ENCODE results near the gene LMO4. TPM values are rescaled to one million over a fixed set of nuclear protein-coding genes. Genes with fewer than 3 reads are reported as not detected.

The LMO4 gene
- total RNA-seq, 1 donor from 2014 or later = 33.9 TPM

DNA sequence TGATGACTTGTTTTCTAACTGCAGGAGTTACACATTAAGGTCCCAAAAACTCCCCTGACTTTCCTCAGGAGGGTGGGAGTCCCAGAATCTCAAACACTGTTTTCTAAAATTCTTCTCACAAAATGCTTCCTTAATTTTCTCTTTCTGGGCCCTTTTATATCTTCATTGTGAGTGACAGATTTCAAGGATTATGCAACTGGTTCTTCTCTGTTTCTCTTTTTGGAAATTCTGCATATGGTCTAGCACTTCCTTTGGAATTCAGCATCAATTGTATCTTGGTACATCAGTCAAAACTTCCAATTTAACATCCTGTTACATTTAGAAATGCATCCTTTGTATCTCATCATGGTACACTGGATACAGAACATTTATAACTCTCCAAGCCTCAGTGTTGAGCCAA, 59.7 kb downstream of the LMO4 start:
- Histone ChIP-seq H3K4me1 (ENCODE audit: control insufficient read depth in 3 of 3, insufficient read depth in 3 of 3, low read length in 3 of 3) (no peaks in the 10 kb centered on the region), H3K27ac (ENCODE audit: low read depth, low read length) (no peak overlapping the region), H3K27me3 (ENCODE audit: control insufficient read depth in 3 of 3, insufficient read depth in 3 of 3, low read length in 3 of 3) (no peaks in the 10 kb centered on the region), H3K36me3 (ENCODE audit: control insufficient read depth in 3 of 3, insufficient read depth in 3 of 3, low read length in 3 of 3) (no peaks in the 10 kb centered on the region), H3K4me3 (ENCODE audit: low read length in 3 of 3) (no peak overlapping the region), H3K9ac (ENCODE audit: low read depth in 1 of 3, low read length in 3 of 3) (no peak overlapping the region), H3K9me3 (ENCODE audit: control insufficient read depth in 3 of 3, low read length in 3 of 3) (no peaks in the 10 kb centered on the region)

DNA sequence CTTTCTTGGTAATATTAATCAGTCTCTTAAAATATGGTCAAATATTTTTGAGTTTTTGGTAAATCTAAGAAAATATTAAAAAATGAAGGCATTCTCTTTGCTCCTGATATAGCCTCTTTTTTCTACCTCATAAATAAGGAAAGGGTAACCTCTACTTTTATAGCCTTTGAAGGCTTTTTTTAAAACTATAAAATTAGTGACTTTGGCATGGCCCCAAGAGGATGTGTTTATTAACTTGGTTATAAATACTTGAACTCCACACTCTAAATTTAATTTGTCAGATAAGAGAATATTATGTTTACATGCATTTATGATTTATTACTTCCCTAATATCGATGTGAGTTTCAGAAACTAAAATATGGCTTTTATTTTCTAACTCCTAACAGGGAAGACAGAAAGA, 60.3 kb downstream of the LMO4 start:
- H3K36me3 ChIP-seq (ENCODE audit: control insufficient read depth in 3 of 3, insufficient read depth in 3 of 3, low read length in 3 of 3) = no peaks in the 10 kb centered on the region
- no peak overlapping the region for H3K9ac ChIP-seq (ENCODE audit: low read depth in 1 of 3, low read length in 3 of 3)
- H3K9me3 ChIP-seq (ENCODE audit: control insufficient read depth in 3 of 3, low read length in 3 of 3) = no peaks in the 10 kb centered on the region
- H3K27me3 ChIP-seq (ENCODE audit: control insufficient read depth in 3 of 3, insufficient read depth in 3 of 3, low read length in 3 of 3) = no peaks in the 10 kb centered on the region
- H3K4me3 ChIP-seq (ENCODE audit: low read length in 3 of 3) = no peak overlapping the region
- H3K27ac ChIP-seq (ENCODE audit: low read depth, low read length) = no peak overlapping the region
- no peaks in the 10 kb centered on the region for H3K4me1 ChIP-seq (ENCODE audit: control insufficient read depth in 3 of 3, insufficient read depth in 3 of 3, low read length in 3 of 3)

DNA sequence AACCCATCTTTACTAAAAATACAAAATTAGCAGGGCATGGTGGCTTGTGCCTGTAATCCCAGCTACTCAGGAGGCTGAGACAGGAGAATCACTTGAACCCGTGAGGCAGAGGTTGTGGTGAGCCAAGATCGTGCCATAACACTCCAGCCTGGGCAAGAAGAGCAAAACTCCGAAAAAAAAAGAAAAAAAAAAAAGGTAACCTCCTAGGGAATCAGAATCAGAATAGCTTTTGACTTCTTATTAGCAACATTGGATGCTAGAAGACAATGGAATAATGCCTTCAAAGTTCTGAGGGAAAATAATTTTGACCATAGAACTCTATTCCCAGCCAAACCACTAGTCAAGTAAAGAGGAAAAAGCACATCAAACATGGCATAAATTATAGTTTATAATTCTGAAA, 60.9 kb downstream of the LMO4 start:
- no peaks in the 10 kb centered on the region for H3K27me3 ChIP-seq (ENCODE audit: control insufficient read depth in 3 of 3, insufficient read depth in 3 of 3, low read length in 3 of 3)
- H3K36me3 ChIP-seq (ENCODE audit: control insufficient read depth in 3 of 3, insufficient read depth in 3 of 3, low read length in 3 of 3) = no peaks in the 10 kb centered on the region
- H3K9ac ChIP-seq (ENCODE audit: low read depth in 1 of 3, low read length in 3 of 3) = no peak overlapping the region

DNA sequence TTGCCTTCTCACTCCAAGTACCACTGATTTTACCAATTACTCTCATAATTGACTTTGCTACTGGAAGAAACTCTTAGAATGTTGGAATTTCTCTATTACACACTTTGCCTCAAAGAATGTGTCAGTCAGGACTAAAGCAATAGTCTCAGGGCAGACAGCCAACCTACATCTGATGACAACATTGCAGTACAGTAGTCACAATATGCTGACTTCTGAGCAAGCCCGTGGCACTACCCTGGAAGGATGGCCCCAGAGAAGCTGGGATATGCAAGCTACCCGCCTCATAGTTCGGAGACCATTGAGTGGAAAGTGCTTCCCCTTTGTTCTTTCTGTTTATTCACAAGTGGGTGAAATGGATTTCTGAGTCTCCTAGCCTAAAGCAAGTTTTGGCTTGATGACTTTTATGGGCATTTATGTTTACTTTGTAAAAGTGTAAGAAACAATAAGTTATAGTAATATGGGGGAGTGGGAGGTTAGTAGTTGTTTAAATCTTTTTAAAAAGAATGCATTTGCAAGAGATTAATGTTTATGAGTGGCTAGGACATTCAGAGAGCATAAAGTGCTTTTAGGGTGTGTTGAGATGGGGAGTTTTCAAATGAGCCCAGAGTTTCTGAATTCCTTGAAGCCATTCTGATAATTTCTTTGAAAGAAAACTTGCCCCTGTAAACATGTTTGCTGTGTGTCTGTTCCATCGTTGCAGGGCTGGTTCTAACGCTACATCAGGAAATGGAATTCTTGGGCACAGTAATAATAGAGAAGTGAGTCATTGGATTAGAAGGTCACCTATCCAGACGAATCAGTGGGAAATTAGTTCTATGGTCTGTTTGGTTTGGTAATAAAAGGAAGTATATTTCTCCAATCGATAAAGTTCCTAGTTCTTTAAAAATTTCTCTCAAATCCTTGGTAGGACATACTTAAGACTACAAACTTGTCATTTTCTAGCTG, 63.8 kb downstream of the LMO4 start:
- H3K36me3 ChIP-seq (ENCODE audit: control insufficient read depth in 3 of 3, insufficient read depth in 3 of 3, low read length in 3 of 3) = no peaks in the 10 kb centered on the region
- H3K4me1 ChIP-seq (ENCODE audit: control insufficient read depth in 3 of 3, insufficient read depth in 3 of 3, low read length in 3 of 3) = no peaks in the 10 kb centered on the region
- no peak overlapping the region for H3K27ac ChIP-seq (ENCODE audit: low read depth, low read length)
- H3K9ac ChIP-seq (ENCODE audit: low read depth in 1 of 3, low read length in 3 of 3) = no peak overlapping the region
- H3K27me3 ChIP-seq (ENCODE audit: control insufficient read depth in 3 of 3, insufficient read depth in 3 of 3, low read length in 3 of 3) = no peaks in the 10 kb centered on the region
- H3K4me3 ChIP-seq (ENCODE audit: low read length in 3 of 3) = no peak overlapping the region
- no peaks in the 10 kb centered on the region for H3K9me3 ChIP-seq (ENCODE audit: control insufficient read depth in 3 of 3, low read length in 3 of 3)

More for the DNA sequence above, 60.9 kb downstream of the LMO4 start:
- Histone ChIP-seq H3K4me3 (ENCODE audit: low read length in 3 of 3) (no peak overlapping the region), H3K27ac (ENCODE audit: low read depth, low read length) (no peak overlapping the region), H3K4me1 (ENCODE audit: control insufficient read depth in 3 of 3, insufficient read depth in 3 of 3, low read length in 3 of 3) (no peaks in the 10 kb centered on the region), H3K9me3 (ENCODE audit: control insufficient read depth in 3 of 3, low read length in 3 of 3) (no peaks in the 10 kb centered on the region)

DNA sequence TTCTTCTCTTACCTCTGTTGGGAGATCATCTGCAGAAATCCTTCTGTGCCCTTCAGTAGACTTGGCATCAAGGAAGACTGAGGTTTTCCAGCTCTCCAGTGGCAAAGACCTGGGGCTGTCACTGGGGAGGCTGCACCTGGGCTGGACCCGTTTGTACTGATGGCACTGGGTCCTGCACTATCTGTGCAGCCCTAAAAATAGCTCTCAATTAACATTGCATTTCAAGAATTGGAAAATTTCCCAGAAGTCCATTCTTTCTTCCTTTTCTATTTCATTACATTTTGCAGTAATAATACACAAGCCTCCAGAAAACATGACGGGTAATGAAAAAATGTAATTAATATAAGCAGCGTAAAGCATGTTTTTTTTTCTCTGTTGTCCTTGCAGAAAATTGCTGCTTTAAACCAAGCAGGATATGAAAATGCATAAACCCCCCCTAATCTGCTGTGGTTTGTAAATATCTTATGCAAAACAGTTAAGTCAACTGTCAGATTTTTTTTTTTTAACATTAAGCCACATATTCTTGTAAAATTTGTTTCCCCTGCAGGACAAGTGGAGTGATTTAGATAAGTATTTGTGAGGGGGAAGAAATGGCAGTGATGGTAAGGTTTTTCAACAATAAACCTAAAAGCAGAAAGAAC, 64.9 kb downstream of the LMO4 start:
- Histone ChIP-seq H3K36me3 (ENCODE audit: control insufficient read depth in 3 of 3, insufficient read depth in 3 of 3, low read length in 3 of 3) (no peaks in the 10 kb centered on the region), H3K27me3 (ENCODE audit: control insufficient read depth in 3 of 3, insufficient read depth in 3 of 3, low read length in 3 of 3) (no peaks in the 10 kb centered on the region), H3K9ac (ENCODE audit: low read depth in 1 of 3, low read length in 3 of 3) (no peak overlapping the region), H3K4me3 (ENCODE audit: low read length in 3 of 3) (no peak overlapping the region), H3K4me1 (ENCODE audit: control insufficient read depth in 3 of 3, insufficient read depth in 3 of 3, low read length in 3 of 3) (no peaks in the 10 kb centered on the region), H3K27ac (ENCODE audit: low read depth, low read length) (no peak overlapping the region), H3K9me3 (ENCODE audit: control insufficient read depth in 3 of 3, low read length in 3 of 3) (no peaks in the 10 kb centered on the region)

DNA sequence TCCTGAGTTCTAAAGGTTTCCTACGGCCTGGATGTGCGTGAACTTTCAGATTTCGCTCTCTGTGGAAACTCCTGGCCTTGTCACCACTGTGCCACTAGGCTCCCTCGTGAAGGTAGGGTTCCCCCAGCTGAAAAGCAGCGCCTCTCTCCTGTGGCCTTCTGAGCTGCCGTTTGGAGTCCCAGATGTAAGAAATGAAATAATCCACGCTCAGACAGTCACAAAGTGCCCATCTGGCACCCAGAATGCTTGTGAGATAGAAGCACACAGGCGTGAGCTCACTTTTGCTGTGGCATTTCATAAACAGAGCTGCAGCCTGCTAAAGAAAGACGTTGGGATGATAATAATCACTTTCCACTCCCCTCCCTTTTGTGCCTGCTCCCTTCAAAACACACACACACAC, 65.8 kb downstream of the LMO4 start:
- Histone ChIP-seq H3K27ac (ENCODE audit: low read depth, low read length) (no peak overlapping the region), H3K9ac (ENCODE audit: low read depth in 1 of 3, low read length in 3 of 3) (no peak overlapping the region), H3K4me3 (ENCODE audit: low read length in 3 of 3) (no peak overlapping the region), H3K9me3 (ENCODE audit: control insufficient read depth in 3 of 3, low read length in 3 of 3) (no peaks in the 10 kb centered on the region), H3K36me3 (ENCODE audit: control insufficient read depth in 3 of 3, insufficient read depth in 3 of 3, low read length in 3 of 3) (no peaks in the 10 kb centered on the region), H3K4me1 (ENCODE audit: control insufficient read depth in 3 of 3, insufficient read depth in 3 of 3, low read length in 3 of 3) (no peaks in the 10 kb centered on the region), H3K27me3 (ENCODE audit: control insufficient read depth in 3 of 3, insufficient read depth in 3 of 3, low read length in 3 of 3) (no peaks in the 10 kb centered on the region)

DNA sequence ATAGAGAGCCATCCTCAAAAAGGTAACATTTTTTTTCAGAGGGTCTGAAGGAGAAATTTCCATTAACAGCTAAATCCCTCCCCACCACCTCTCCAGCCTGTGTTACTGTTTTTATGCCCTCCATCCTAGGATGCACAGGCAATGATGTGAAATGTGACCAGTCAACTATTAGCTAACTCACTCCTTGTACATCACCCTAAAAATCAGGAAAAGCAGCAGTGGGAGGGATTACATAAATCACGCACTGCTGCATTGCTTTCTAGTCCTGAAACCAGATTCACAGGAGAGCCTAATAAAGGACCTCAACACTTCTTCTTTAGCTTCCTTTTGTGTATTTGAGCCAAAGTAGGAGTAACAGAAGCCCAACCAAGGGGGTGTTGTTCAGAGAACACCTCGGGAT, 66.3 kb downstream of the LMO4 start:
- H3K27me3 ChIP-seq (ENCODE audit: control insufficient read depth in 3 of 3, insufficient read depth in 3 of 3, low read length in 3 of 3) = no peaks in the 10 kb centered on the region
- no peak overlapping the region for H3K4me3 ChIP-seq (ENCODE audit: low read length in 3 of 3)
- H3K9me3 ChIP-seq (ENCODE audit: control insufficient read depth in 3 of 3, low read length in 3 of 3) = no peaks in the 10 kb centered on the region
- no peaks in the 10 kb centered on the region for H3K36me3 ChIP-seq (ENCODE audit: control insufficient read depth in 3 of 3, insufficient read depth in 3 of 3, low read length in 3 of 3)
- H3K4me1 ChIP-seq (ENCODE audit: control insufficient read depth in 3 of 3, insufficient read depth in 3 of 3, low read length in 3 of 3) = no peaks in the 10 kb centered on the region
- H3K27ac ChIP-seq (ENCODE audit: low read depth, low read length) = no peak overlapping the region
- no peak overlapping the region for H3K9ac ChIP-seq (ENCODE audit: low read depth in 1 of 3, low read length in 3 of 3)
